B cell (primary cell): ENCODE measurements around the gene ELAVL2. TPM values are rescaled to one million over a fixed set of nuclear protein-coding genes. Genes with fewer than 3 reads are reported as not detected.

Source experiments
- ATAC-seq: fragments of 200-7000 bp; cut with Tn5 transposase; one replicate; pipeline ENCODE4 v1.10.0; 2021; ENCODE audit warnings: low read depth, mild to moderate bottlenecking, moderate number of reproducible peaks, moderate library complexity
- CTCF ChIA-PET: fragments of 350-600 bp; sonication (Branson Sonifier 250); formaldehyde crosslinking; loops from one replicate; lab custom pipeline; 2021; ENCODE audit warnings: antibody characterized with exemption, inconsistent platforms; lab: Charles Lee
- POLR2A ChIA-PET: fragments of 350-600 bp; sonication (Branson Sonifier 250); formaldehyde crosslinking; loops from one replicate; lab custom pipeline; 2021; ENCODE audit warnings: antibody characterized with exemption; lab: Charles Lee
- DNase-seq: peaks from one replicate; pipeline ENCODE4 v3.0.0; 2013
- H2AFZ ChIP-seq: 2 replicates; pipeline ENCODE4 v1.6.1; 2012; ENCODE audit warnings: mild to moderate bottlenecking, low read depth, low read length; ENCODE audit not compliant: insufficient read depth, poor library complexity, severe bottlenecking
- H3K27ac ChIP-seq, 2 donors: 1 replicate in 1 of 2; 2 replicates in 1 of 2; pipeline ENCODE4 v1.5.1; 2012 to 2013; ENCODE audit warnings: low read length in 2 of 2, mild to moderate bottlenecking in 2 of 2, moderate library complexity in 1 of 2
- H3K27me3 ChIP-seq, 4 experiments: fragments of 200-600 bp in 1 of 4; sonication (generic) in 1 of 4; replicated peaks in 1 of 4; 1 replicate in 2 of 4; 2 replicates in 2 of 4; pipeline versions ENCODE4 v1.6.1 to v1.7.0; 2013 to 2016; ENCODE audit warnings: low read length in 3 of 4, mild to moderate bottlenecking in 2 of 4, mixed read lengths in 1 of 4, moderate library complexity in 1 of 4; ENCODE audit not compliant: insufficient read depth in 4 of 4, control insufficient read depth in 3 of 4; ENCODE audit errors: control extremely low read depth in 1 of 4
- H3K36me3 ChIP-seq, 2 experiments: replicated peaks in 1 of 2; 1 replicate in 1 of 2; 2 replicates in 1 of 2; pipeline versions ENCODE4 v1.6.1 to v1.7.1; 2013; ENCODE audit warnings: low read length in 1 of 2; ENCODE audit not compliant: insufficient read depth in 2 of 2, control insufficient read depth in 1 of 2; ENCODE audit errors: control extremely low read depth in 1 of 2, extremely low read depth in 1 of 2
- H3K4me1 ChIP-seq, 2 donors: fragments of 200-600 bp in 1 of 2; sonication (generic) in 1 of 2; 1 replicate in 1 of 2; 2 replicates in 1 of 2; pipeline versions ENCODE4 v1.5.1 to v1.6.1; 2013 to 2017; ENCODE audit warnings: low read length in 2 of 2; ENCODE audit not compliant: control insufficient read depth in 2 of 2, insufficient read depth in 2 of 2
- H3K4me2 ChIP-seq: replicated peaks from 2 replicates; pipeline ENCODE3; 2012; ENCODE audit warnings: mild to moderate bottlenecking, low read depth, low read length; ENCODE audit not compliant: poor library complexity, severe bottlenecking
- H3K4me3 ChIP-seq, 5 experiments: fragments of 200-600 bp in 1 of 5; sonication (generic) in 1 of 5; 1 replicate in 3 of 5; 2 replicates in 2 of 5; pipeline versions ENCODE4 v1.5.1 to v1.7.0; 2011 to 2016; ENCODE audit warnings: low read length in 4 of 5, mild to moderate bottlenecking in 4 of 5, low read depth in 2 of 5, control low read depth in 1 of 5, moderate library complexity in 1 of 5; ENCODE audit not compliant: insufficient read depth in 1 of 5; ENCODE audit errors: control extremely low read depth in 1 of 5, extremely low read depth in 1 of 5
- H3K79me2 ChIP-seq: fragments of 200-600 bp; sonication (generic); one replicate; pipeline ENCODE4 v1.6.0; 2016; ENCODE audit warnings: low read length; ENCODE audit not compliant: control insufficient read depth, insufficient read depth
- H3K9ac ChIP-seq: fragments of 200-600 bp; sonication (generic); 2 replicates; pipeline ENCODE4 v1.6.1; 2017; ENCODE audit warnings: mild to moderate bottlenecking, low read length, moderate library complexity
- H3K9me3 ChIP-seq, 3 donors: one replicate each; pipeline versions ENCODE4 v1.6.1 to v1.7.1; 2013; ENCODE audit warnings: low read length in 2 of 3; ENCODE audit not compliant: control insufficient read depth in 2 of 3, insufficient read depth in 1 of 3; ENCODE audit errors: control extremely low read depth in 1 of 3
- H4K20me1 ChIP-seq: 2 replicates; pipeline ENCODE4 v1.6.0; 2012; ENCODE audit warnings: mild to moderate bottlenecking, low read length; ENCODE audit not compliant: insufficient read depth, control insufficient read depth, poor library complexity, severe bottlenecking
- H3K27ac Mint-ChIP-seq: one replicate; pipeline ENCODE4 v1.8.0; 2021; ENCODE audit warnings: mixed read lengths
- H3K27me3 Mint-ChIP-seq: one replicate; pipeline ENCODE4 v1.8.0; 2021; ENCODE audit warnings: mixed read lengths
- H3K4me1 Mint-ChIP-seq: one replicate; pipeline ENCODE4 v1.8.0; 2021; ENCODE audit warnings: mixed read lengths
- H3K4me3 Mint-ChIP-seq: one replicate; pipeline ENCODE4 v1.8.0; 2021; ENCODE audit warnings: mixed read lengths
- H3K9me3 Mint-ChIP-seq: one replicate; pipeline ENCODE4 v1.8.0; 2022; ENCODE audit warnings: mixed read lengths; ENCODE audit not compliant: insufficient read depth
- EZH2 ChIP-seq: IDR thresholded peaks from 2 replicates; pipeline ENCODE4 v1.6.1; 2012; ENCODE audit warnings: borderline replicate concordance, low read depth, mild to moderate bottlenecking, moderate library complexity, low read length; ENCODE audit not compliant: insufficient read depth, poor library complexity, severe bottlenecking
- WGBS: methylation state at CpG from one replicate; pipeline ENCODE4 v1.1.5; 2013; ENCODE audit warnings: missing lambda C conversion rate; ENCODE audit not compliant: insufficient coverage; 5-methylcytosine and 5-hydroxymethylcytosine counted together
- intact Hi-C: fragments of 100-400 bp; cut with micrococcal nuclease; formaldehyde crosslinking; loops from one replicate; pipeline ENCODE4 v1.10.0; 2022
- polyA plus RNA-seq: library from polyadenylated mRNA; depleted of rRNA; stranded (reverse); fragments of >200 nt; gene quantifications from 2 replicates; pipeline ENCODE4 v1.2.3, GENCODE V29; 2012
- total RNA-seq, 2 donors: library from RNA; stranded (reverse); fragments of 120-200 nt in 1 of 2; gene quantifications; 1 replicate in 1 of 2; 2 replicates in 1 of 2; pipeline versions ENCODE4 v1.2.3 to v1.2.4, GENCODE V29; 2013 to 2022
- TF ChIP-seq, protein P1 (sequence below): fragments of 200-600 bp; IDR thresholded peaks from one replicate; pipeline ENCODE4 v1.8.0; 2022; ENCODE audit warnings: antibody characterized with exemption, mild to moderate bottlenecking

ELAVL2 gene
- total and polyA plus RNA-seq, 2 donors (not counting 1 experiment from before 2014, with no cell fraction given) = not detected

DNA sequence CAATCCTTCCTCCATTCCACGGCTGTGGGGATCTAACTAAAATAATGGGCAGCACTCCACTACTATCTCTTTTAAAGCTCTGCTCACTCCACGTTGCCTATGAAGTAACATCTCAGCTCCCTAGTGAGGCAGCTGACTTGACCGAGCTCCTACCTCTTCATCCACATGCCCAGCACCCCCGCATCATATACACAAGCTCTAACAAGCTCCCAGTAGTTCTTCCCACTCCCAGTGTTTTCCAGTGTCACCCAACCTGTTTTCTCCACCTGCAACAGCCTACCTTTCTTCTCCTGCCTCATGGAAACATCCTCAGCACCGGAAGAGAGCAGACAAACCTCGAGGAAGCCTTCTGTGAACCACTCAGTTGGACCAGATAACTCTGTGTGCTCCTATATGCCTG is 50.5 kb downstream of the ELAVL2 start:
- H3K27ac ChIP-seq = no peak overlapping the region
- ChIA-PET CTCF (no interaction called here), POLR2A (no interaction called here)
- DNase-seq (no peak), ATAC-seq (no peak)
- H3K4me2 ChIP-seq = no peak overlapping the region
- Mint-ChIP-seq H3K27me3 (no peaks in the 10 kb centered on the region), H3K4me3 (no peak overlapping the region), H3K9me3 (peaks cover 2% of the 10 kb centered on the region), H3K27ac (no peak overlapping the region), H3K4me1 (no peaks in the 10 kb centered on the region)
- H3K9ac ChIP-seq = no peak overlapping the region
- H4K20me1 ChIP-seq = no peaks in the 10 kb centered on the region
- H3K36me3 ChIP-seq = no peaks in the 10 kb centered on the region
- no peak overlapping the region for H2AFZ ChIP-seq
- no peaks in the 10 kb centered on the region for H3K9me3 ChIP-seq
- WGBS = 83% methylated on average over 6 of the region's 6 CpGs
- no peaks in the 10 kb centered on the region for H3K27me3 ChIP-seq
- intact Hi-C loops = no loop called here
- TF ChIP-seq, protein P1, sequence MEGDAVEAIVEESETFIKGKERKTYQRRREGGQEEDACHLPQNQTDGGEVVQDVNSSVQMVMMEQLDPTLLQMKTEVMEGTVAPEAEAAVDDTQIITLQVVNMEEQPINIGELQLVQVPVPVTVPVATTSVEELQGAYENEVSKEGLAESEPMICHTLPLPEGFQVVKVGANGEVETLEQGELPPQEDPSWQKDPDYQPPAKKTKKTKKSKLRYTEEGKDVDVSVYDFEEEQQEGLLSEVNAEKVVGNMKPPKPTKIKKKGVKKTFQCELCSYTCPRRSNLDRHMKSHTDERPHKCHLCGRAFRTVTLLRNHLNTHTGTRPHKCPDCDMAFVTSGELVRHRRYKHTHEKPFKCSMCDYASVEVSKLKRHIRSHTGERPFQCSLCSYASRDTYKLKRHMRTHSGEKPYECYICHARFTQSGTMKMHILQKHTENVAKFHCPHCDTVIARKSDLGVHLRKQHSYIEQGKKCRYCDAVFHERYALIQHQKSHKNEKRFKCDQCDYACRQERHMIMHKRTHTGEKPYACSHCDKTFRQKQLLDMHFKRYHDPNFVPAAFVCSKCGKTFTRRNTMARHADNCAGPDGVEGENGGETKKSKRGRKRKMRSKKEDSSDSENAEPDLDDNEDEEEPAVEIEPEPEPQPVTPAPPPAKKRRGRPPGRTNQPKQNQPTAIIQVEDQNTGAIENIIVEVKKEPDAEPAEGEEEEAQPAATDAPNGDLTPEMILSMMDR = no peak
- TF ChIP-seq EZH2 = no peak
- no peaks in the 10 kb centered on the region for H3K4me1 ChIP-seq
- no peaks in the 10 kb centered on the region for H3K79me2 ChIP-seq
- no peak overlapping the region for H3K4me3 ChIP-seq

DNA sequence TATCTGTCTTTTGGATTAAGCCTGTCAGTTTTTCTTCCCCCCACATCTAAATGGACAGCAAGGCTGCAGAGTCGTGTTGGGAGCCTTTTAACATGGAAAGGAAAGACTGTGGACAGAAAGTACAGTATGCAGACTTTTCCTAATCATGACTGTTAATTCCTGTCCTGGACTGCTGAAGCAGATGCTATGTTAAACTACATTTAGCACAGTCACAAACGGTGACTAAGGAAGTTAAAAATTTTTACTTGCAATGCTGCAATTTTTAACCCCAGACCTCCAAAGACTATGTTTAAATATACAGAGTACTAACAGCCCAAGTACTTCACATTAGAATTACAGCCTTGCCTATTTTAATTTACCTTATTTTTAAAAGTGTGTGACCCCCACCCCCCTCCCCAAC is 51.8 kb downstream of the ELAVL2 start:
- H3K36me3 ChIP-seq = no peaks in the 10 kb centered on the region
- DNase-seq (no peak), ATAC-seq (no peak)
- intact Hi-C loops = no loop called here
- H3K4me1 ChIP-seq = no peaks in the 10 kb centered on the region
- Mint-ChIP-seq H3K4me1 (no peaks in the 10 kb centered on the region), H3K27ac (no peak overlapping the region), H3K9me3 (peaks cover 2% of the 10 kb centered on the region), H3K27me3 (no peaks in the 10 kb centered on the region), H3K4me3 (no peak overlapping the region)
- ChIA-PET CTCF (no interaction called here), POLR2A (no interaction called here)
- H3K4me2 ChIP-seq = no peak overlapping the region
- no peak overlapping the region for H3K27ac ChIP-seq
- no peak overlapping the region for H3K4me3 ChIP-seq
- no CpG with 5 or more reads among the region's 2 CpGs for WGBS
- no peaks in the 10 kb centered on the region for H3K27me3 ChIP-seq
- H2AFZ ChIP-seq = no peak overlapping the region
- TF ChIP-seq, protein P1 = no peak
- no peak for TF ChIP-seq EZH2
- H3K9me3 ChIP-seq = no peaks in the 10 kb centered on the region
- H3K79me2 ChIP-seq = no peaks in the 10 kb centered on the region
- H3K9ac ChIP-seq = no peak overlapping the region
- no peaks in the 10 kb centered on the region for H4K20me1 ChIP-seq
